OCI-LY1 (cell line): ENCODE measurements around the gene CPLX1.

ENCODE experiments used
- H2AFZ ChIP-seq: fragments of 200-600 bp; sonication (generic), shearing (Covaris generic); 2 replicates; pipeline ENCODE4 v1.6.0; 2014; ENCODE audit warnings: antibody characterized with exemption, mild to moderate bottlenecking, low read length
- H3F3A ChIP-seq: fragments of 200-600 bp; sonication (generic), shearing (Covaris generic); 2 replicates; pipeline ENCODE4 v1.6.0; 2014; ENCODE audit warnings: mild to moderate bottlenecking, antibody characterized with exemption, low read length, moderate library complexity; ENCODE audit not compliant: insufficient read depth
- H3K27ac ChIP-seq: fragments of 200-600 bp; sonication (generic); 2 replicates; pipeline ENCODE4 v1.5.1; 2014; ENCODE audit warnings: low read length, mixed run types, mild to moderate bottlenecking, low read depth; ENCODE audit not compliant: poor library complexity, severe bottlenecking
- H3K27me3 ChIP-seq: fragments of 200-600 bp; sonication (generic); 2 replicates; pipeline ENCODE4 v1.6.0; 2014; ENCODE audit warnings: antibody characterized with exemption, mild to moderate bottlenecking, low read length, moderate library complexity; ENCODE audit not compliant: insufficient read depth
- H3K36me3 ChIP-seq: fragments of 200-600 bp; sonication (generic); 2 replicates; pipeline ENCODE4 v1.6.1; 2014; ENCODE audit warnings: mild to moderate bottlenecking, antibody characterized with exemption, low read length, moderate library complexity, mixed read lengths; ENCODE audit not compliant: insufficient read depth
- H3K4me1 ChIP-seq: fragments of 200-600 bp; sonication (generic); 2 replicates; pipeline ENCODE4 v1.5.1; 2014; ENCODE audit warnings: mild to moderate bottlenecking, low read length, moderate library complexity; ENCODE audit not compliant: insufficient read depth, severe bottlenecking
- H3K4me2 ChIP-seq: fragments of 200-600 bp; sonication (generic), shearing (Covaris generic); 2 replicates; pipeline ENCODE4 v1.6.1; 2014; ENCODE audit warnings: low read length
- H3K4me3 ChIP-seq: fragments of 200-600 bp; sonication (generic); 2 replicates; pipeline ENCODE4 v1.5.1; 2014; ENCODE audit warnings: low read length, low read depth, mild to moderate bottlenecking, mixed read lengths; ENCODE audit not compliant: poor library complexity, severe bottlenecking
- H3K79me2 ChIP-seq: fragments of 200-600 bp; shearing (Covaris generic); 2 replicates; pipeline ENCODE4 v1.6.1; 2016; ENCODE audit warnings: mixed run types, low read length, mixed read lengths; ENCODE audit not compliant: insufficient read depth
- H3K9ac ChIP-seq: fragments of 200-600 bp; sonication (generic), shearing (Covaris generic); 2 replicates; pipeline ENCODE4 v1.6.1; 2014; ENCODE audit warnings: mild to moderate bottlenecking, low read length, mixed read lengths
- H3K9me2 ChIP-seq: fragments of 200-600 bp; sonication (generic), shearing (Covaris generic); 2 replicates; pipeline ENCODE4 v1.6.1; 2014; ENCODE audit warnings: low read depth, mild to moderate bottlenecking, low read length, mixed read lengths
- H3K9me3 ChIP-seq: fragments of 200-600 bp; shearing (Covaris generic); 2 replicates; pipeline ENCODE4 v1.6.1; 2014; ENCODE audit warnings: low read length, mixed read lengths
- H4K20me1 ChIP-seq: fragments of 200-600 bp; sonication (generic), shearing (Covaris generic); 2 replicates; pipeline ENCODE4 v1.6.0; 2016; ENCODE audit warnings: mild to moderate bottlenecking, low read length; ENCODE audit not compliant: insufficient read depth
- CTCF ChIP-seq: fragments of 200-600 bp; sonication (generic), shearing (Covaris generic); IDR thresholded peaks from 2 replicates; pipeline ENCODE4 v1.5.1; 2017; ENCODE audit warnings: mild to moderate bottlenecking, antibody characterized with exemption, low read length, moderate library complexity, mixed read lengths
- EZH2 ChIP-seq: fragments of 200-600 bp; sonication (generic), shearing (Covaris generic); IDR thresholded peaks from 2 replicates; pipeline ENCODE4 v1.8.0; 2017; ENCODE audit warnings: borderline replicate concordance, mixed run types, mild to moderate bottlenecking, antibody characterized with exemption, low read length, moderate library complexity, mixed read lengths

CPLX1 gene

GRCh38 chr4:836750-837301 is 10.9 kb upstream of the CPLX1 start:
- Histone ChIP-seq H3K9ac (no peak overlapping the region), H3K79me2 (no peaks in the 10 kb centered on the region), H3F3A (no peaks in the 10 kb centered on the region), H3K36me3 (no peaks in the 10 kb centered on the region; the same call in 1 of the 2 replicates), H3K9me3 (no peaks in the 10 kb centered on the region), H3K4me2 (no peak overlapping the region), H4K20me1 (no peaks in the 10 kb centered on the region), H3K4me1 (no peaks in the 10 kb centered on the region), H3K27me3 (no peaks in the 10 kb centered on the region; the same call in 1 of the 2 replicates), H3K9me2 (no peaks in the 10 kb centered on the region), H3K27ac (no peak overlapping the region), H2AFZ (no peak overlapping the region), H3K4me3 (no peak overlapping the region)
- TF ChIP-seq EZH2 (no peak), CTCF (no peak)

- no peak for TF ChIP-seq EZH2
- no peak for TF ChIP-seq CTCF
- Histone ChIP-seq H3K36me3 (no peaks in the 10 kb centered on the region; the same call in 1 of the 2 replicates), H3K4me1 (no peaks in the 10 kb centered on the region)
These were observed 10.1 kb upstream of the CPLX1 start for GRCh38 chr4:836003-836511.

GRCh38 chr4:835148-836002 is 9.4 kb upstream of the CPLX1 start:
- Histone ChIP-seq H3F3A (no peaks in the 10 kb centered on the region), H3K4me1 (no peaks in the 10 kb centered on the region), H3K9me2 (no peaks in the 10 kb centered on the region), H3K79me2 (no peaks in the 10 kb centered on the region), H3K36me3 (no peaks in the 10 kb centered on the region; the same call in 1 of the 2 replicates), H3K27ac (no peak overlapping the region), H3K9me3 (no peaks in the 10 kb centered on the region), H3K4me2 (no peak overlapping the region), H3K4me3 (no peak overlapping the region), H3K9ac (no peak overlapping the region), H2AFZ (no peak overlapping the region), H4K20me1 (no peaks in the 10 kb centered on the region), H3K27me3 (no peaks in the 10 kb centered on the region; the same call in 1 of the 2 replicates)
- TF ChIP-seq EZH2 (no peak), CTCF (no peak)

More at GRCh38 chr4:836003-836511, 10.1 kb upstream of the CPLX1 start:
- Histone ChIP-seq H3K4me2 (no peak overlapping the region), H3F3A (no peaks in the 10 kb centered on the region), H2AFZ (no peak overlapping the region), H3K79me2 (no peaks in the 10 kb centered on the region), H3K9me3 (no peaks in the 10 kb centered on the region), H4K20me1 (no peaks in the 10 kb centered on the region), H3K27ac (no peak overlapping the region), H3K9ac (no peak overlapping the region), H3K4me3 (no peak overlapping the region), H3K27me3 (no peaks in the 10 kb centered on the region; the same call in 1 of the 2 replicates), H3K9me2 (no peaks in the 10 kb centered on the region)
